Measurements from ENCODE around the gene ANKS1B. TPM values are rescaled to one million over a fixed set of nuclear protein-coding genes. Genes with fewer than 3 reads are reported as not detected.

Gene ANKS1B
- total RNA-seq, 1 experiment from 2014 or later, result 9.7 TPM

DNA sequence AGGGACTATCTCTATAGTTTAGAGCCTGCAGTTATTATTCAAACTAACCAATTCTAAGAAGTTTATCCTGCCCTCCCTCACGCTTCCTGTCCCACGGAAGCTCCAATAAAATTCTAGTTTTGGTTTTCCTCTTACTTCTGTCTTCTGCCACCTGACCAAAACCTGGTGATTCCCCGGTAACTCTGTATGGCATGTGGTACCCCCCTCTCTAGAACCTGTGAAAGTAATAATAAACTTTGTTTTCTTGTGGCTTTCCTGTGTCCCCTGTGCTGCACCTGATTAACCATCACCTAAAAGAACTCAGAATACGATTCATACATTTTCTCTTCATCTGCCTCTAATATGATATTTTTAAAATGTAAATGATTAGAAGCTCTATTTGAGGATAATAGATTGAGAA is 959.9 kb downstream of the ANKS1B start:
- intact Hi-C loops (cut with micrococcal nuclease; ENCODE audit: unreplicated experiment) (no loop called here), in situ Hi-C loops (cut with HindIII; ENCODE audit: low pct_unique_long_range_greater_than_20kb, low sequenced_read_pairs) (no loop called here)
- 0 out of 2 replicates have a peak, but pooled peaks cover 2% of the 10 kb centered on the region for H3K27me3 ChIP-seq (ENCODE audit: control insufficient read depth, insufficient read depth, low read length)
- ATAC-seq (no peak), DNase-seq (ENCODE audit: low read depth, low spot score) (no peak)
- CTCF ChIA-PET, result no interaction called here
- BruUV-seq (replicated peaks), result no TSS peak
- H3K4me1 ChIP-seq (ENCODE audit: control insufficient read depth, insufficient read depth, low read length), result no peaks in the 10 kb centered on the region
- no peaks in the 10 kb centered on the region for H3K36me3 ChIP-seq (ENCODE audit: control insufficient read depth, insufficient read depth, low read length)
- POLR2A ChIA-PET, result no interaction called here
- TF ChIP-seq, protein P1, sequence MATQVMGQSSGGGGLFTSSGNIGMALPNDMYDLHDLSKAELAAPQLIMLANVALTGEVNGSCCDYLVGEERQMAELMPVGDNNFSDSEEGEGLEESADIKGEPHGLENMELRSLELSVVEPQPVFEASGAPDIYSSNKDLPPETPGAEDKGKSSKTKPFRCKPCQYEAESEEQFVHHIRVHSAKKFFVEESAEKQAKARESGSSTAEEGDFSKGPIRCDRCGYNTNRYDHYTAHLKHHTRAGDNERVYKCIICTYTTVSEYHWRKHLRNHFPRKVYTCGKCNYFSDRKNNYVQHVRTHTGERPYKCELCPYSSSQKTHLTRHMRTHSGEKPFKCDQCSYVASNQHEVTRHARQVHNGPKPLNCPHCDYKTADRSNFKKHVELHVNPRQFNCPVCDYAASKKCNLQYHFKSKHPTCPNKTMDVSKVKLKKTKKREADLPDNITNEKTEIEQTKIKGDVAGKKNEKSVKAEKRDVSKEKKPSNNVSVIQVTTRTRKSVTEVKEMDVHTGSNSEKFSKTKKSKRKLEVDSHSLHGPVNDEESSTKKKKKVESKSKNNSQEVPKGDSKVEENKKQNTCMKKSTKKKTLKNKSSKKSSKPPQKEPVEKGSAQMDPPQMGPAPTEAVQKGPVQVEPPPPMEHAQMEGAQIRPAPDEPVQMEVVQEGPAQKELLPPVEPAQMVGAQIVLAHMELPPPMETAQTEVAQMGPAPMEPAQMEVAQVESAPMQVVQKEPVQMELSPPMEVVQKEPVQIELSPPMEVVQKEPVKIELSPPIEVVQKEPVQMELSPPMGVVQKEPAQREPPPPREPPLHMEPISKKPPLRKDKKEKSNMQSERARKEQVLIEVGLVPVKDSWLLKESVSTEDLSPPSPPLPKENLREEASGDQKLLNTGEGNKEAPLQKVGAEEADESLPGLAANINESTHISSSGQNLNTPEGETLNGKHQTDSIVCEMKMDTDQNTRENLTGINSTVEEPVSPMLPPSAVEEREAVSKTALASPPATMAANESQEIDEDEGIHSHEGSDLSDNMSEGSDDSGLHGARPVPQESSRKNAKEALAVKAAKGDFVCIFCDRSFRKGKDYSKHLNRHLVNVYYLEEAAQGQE (IDR thresholded peaks at IDR 0.05; ENCODE audit: insufficient read depth in 1 of 2, low read depth in 2 of 2, low read length in 1 of 2), result no peak
- TF ChIP-seq TCF7L2 (IDR thresholded peaks at IDR 0.05; ENCODE audit: low read depth, low read length), result no peak
- no peak for TF ChIP-seq SIN3A (IDR thresholded peaks at IDR 0.05; ENCODE audit: borderline replicate concordance, insufficient read depth, low read depth, low read length)
- TF ChIP-seq, protein P2, sequence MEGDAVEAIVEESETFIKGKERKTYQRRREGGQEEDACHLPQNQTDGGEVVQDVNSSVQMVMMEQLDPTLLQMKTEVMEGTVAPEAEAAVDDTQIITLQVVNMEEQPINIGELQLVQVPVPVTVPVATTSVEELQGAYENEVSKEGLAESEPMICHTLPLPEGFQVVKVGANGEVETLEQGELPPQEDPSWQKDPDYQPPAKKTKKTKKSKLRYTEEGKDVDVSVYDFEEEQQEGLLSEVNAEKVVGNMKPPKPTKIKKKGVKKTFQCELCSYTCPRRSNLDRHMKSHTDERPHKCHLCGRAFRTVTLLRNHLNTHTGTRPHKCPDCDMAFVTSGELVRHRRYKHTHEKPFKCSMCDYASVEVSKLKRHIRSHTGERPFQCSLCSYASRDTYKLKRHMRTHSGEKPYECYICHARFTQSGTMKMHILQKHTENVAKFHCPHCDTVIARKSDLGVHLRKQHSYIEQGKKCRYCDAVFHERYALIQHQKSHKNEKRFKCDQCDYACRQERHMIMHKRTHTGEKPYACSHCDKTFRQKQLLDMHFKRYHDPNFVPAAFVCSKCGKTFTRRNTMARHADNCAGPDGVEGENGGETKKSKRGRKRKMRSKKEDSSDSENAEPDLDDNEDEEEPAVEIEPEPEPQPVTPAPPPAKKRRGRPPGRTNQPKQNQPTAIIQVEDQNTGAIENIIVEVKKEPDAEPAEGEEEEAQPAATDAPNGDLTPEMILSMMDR (IDR thresholded peaks at IDR 0.05), result no peak
- no peak for TF ChIP-seq POLR2AphosphoS5 (IDR thresholded peaks at IDR 0.05; ENCODE audit: low read depth, low read length)
- no peak overlapping the region for H3K4me3 ChIP-seq (ENCODE audit: low read depth in 2 of 2, low read length in 2 of 2)
- no peaks in the 10 kb centered on the region for H3K9me3 ChIP-seq (ENCODE audit: control insufficient read depth, insufficient read depth, low read depth, low read length)
- H3K27ac ChIP-seq (ENCODE audit: low read length), result no peak overlapping the region

DNA sequence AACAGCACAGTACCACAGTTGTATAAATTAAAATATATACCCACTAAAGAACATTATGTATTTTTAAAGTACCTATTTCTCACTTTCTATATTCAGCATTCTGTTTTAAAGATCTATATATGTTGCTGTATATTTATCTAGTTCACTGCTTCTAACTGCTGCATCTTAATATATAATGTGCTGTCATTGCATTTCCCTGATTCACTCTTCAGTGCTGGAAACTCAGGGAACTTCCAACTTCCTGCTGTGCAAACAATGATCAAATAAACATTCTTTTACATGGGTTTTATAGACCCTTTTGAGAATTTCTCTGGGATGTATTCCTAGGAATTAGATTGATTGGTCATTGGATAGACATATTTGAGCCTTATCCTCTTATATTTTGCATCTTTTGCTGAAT is 960.5 kb downstream of the ANKS1B start:
- no peaks in the 10 kb centered on the region for H3K36me3 ChIP-seq (ENCODE audit: control insufficient read depth, insufficient read depth, low read length)
- CTCF ChIA-PET, result no interaction called here
- in situ Hi-C loops (cut with HindIII; ENCODE audit: low pct_unique_long_range_greater_than_20kb, low sequenced_read_pairs), result no loop called here
- TF ChIP-seq POLR2AphosphoS5 (IDR thresholded peaks at IDR 0.05; ENCODE audit: low read depth, low read length) (no peak), TCF7L2 (IDR thresholded peaks at IDR 0.05; ENCODE audit: low read depth, low read length) (no peak)
- TF ChIP-seq, protein P1 (IDR thresholded peaks at IDR 0.05; ENCODE audit: insufficient read depth in 1 of 2, low read depth in 2 of 2, low read length in 1 of 2), result no peak
- BruUV-seq (replicated peaks), result no TSS peak
- H3K9me3 ChIP-seq (ENCODE audit: control insufficient read depth, insufficient read depth, low read depth, low read length), result no peaks in the 10 kb centered on the region
- POLR2A ChIA-PET, result no interaction called here
- no peak overlapping the region for H3K4me3 ChIP-seq (ENCODE audit: low read depth in 2 of 2, low read length in 2 of 2)
- intact Hi-C loops (cut with micrococcal nuclease; ENCODE audit: unreplicated experiment), result no loop called here
- no peak for DNase-seq (ENCODE audit: low read depth, low spot score)
- ATAC-seq, result peak; percentile 68; the same call in 1 of the 2 replicates
- 0 out of 2 replicates have a peak, but pooled peaks cover 2% of the 10 kb centered on the region for H3K27me3 ChIP-seq (ENCODE audit: control insufficient read depth, insufficient read depth, low read length)
- H3K27ac ChIP-seq (ENCODE audit: low read length), result no peak overlapping the region
- no peaks in the 10 kb centered on the region for H3K4me1 ChIP-seq (ENCODE audit: control insufficient read depth, insufficient read depth, low read length)
